PC-9 (cell line): ENCODE measurements around the gene MMP2.

Experiments
- EZH2 ChIP-seq: fragments of 200-600 bp; sonication (generic); IDR thresholded peaks from 2 replicates; pipeline ENCODE4 v1.8.0; 2017; ENCODE audit warnings: antibody characterized with exemption, low read depth
- TF ChIP-seq, protein P1 (sequence below): fragments of 200-600 bp; sonication (generic); conservative IDR thresholded peaks from 2 replicates; pipeline ENCODE4 v1.6.1; 2017; ENCODE audit warnings: mixed run types, antibody characterized with exemption, mild to moderate bottlenecking, moderate library complexity

DNA sequence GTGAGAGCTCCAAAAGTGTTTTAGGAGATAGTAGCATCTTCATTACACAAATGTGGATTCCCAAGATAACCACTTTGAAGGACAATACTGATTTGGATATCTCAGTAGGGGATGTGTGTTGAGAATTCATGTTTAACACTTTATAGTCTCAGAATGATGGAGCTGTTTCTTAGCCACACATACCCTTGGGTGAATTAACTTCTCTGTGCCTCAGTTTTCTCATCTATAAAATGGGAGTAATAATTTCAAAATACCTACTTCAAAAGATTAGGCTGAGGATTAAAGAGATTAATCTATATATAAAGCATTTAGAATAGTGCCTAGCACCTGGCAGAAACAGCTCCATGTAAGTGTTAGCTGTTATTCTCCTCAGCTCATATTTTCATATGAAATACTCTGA lies 48.9 kb downstream of the MMP2 start:
- TF ChIP-seq, protein P1, sequence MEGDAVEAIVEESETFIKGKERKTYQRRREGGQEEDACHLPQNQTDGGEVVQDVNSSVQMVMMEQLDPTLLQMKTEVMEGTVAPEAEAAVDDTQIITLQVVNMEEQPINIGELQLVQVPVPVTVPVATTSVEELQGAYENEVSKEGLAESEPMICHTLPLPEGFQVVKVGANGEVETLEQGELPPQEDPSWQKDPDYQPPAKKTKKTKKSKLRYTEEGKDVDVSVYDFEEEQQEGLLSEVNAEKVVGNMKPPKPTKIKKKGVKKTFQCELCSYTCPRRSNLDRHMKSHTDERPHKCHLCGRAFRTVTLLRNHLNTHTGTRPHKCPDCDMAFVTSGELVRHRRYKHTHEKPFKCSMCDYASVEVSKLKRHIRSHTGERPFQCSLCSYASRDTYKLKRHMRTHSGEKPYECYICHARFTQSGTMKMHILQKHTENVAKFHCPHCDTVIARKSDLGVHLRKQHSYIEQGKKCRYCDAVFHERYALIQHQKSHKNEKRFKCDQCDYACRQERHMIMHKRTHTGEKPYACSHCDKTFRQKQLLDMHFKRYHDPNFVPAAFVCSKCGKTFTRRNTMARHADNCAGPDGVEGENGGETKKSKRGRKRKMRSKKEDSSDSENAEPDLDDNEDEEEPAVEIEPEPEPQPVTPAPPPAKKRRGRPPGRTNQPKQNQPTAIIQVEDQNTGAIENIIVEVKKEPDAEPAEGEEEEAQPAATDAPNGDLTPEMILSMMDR = no peak
- TF ChIP-seq EZH2 = no peak
